CD14-positive monocyte (primary cell): Measurements from ENCODE around the gene CELF2. TPM values are rescaled to one million over a fixed set of nuclear protein-coding genes. Genes with fewer than 3 reads are reported as not detected.

Source experiments
- DNase-seq, 3 donors: peaks; one replicate each; pipeline ENCODE4 v3.0.0-alpha.2; 2011 to 2022
- H2AFZ ChIP-seq: 2 replicates; pipeline ENCODE4 v1.6.0; 2012; ENCODE audit warnings: mild to moderate bottlenecking, low read depth, low read length, inconsistent platforms; ENCODE audit not compliant: insufficient read depth, poor library complexity, severe bottlenecking
- H3K27ac ChIP-seq, 2 donors: 1 replicate in 1 of 2; 2 replicates in 1 of 2; pipeline ENCODE4 v1.5.1; 2012 to 2013; ENCODE audit warnings: low read length in 2 of 2, control low read depth in 1 of 2, inconsistent platforms in 1 of 2, low read depth in 1 of 2, mild to moderate bottlenecking in 1 of 2
- H3K27me3 ChIP-seq, 2 donors: one replicate each; pipeline versions ENCODE4 v1.6.0 to v1.6.1; 2011 to 2013; ENCODE audit warnings: low read length in 2 of 2; ENCODE audit not compliant: control insufficient read depth in 2 of 2, insufficient read depth in 2 of 2
- H3K36me3 ChIP-seq, 2 donors: replicated peaks in 1 of 2; 1 replicate in 1 of 2; 2 replicates in 1 of 2; pipeline versions ENCODE4 v1.5.1 to v1.6.1; 2012 to 2013; ENCODE audit warnings: low read length in 2 of 2, control low read depth in 1 of 2, inconsistent platforms in 1 of 2, mild to moderate bottlenecking in 1 of 2; ENCODE audit not compliant: insufficient read depth in 2 of 2, control insufficient read depth in 1 of 2
- H3K4me1 ChIP-seq, 2 donors: 1 replicate in 1 of 2; 2 replicates in 1 of 2; pipeline versions ENCODE4 v1.5.1 to v1.6.1; 2012 to 2013; ENCODE audit warnings: low read length in 2 of 2, control low read depth in 1 of 2, inconsistent platforms in 1 of 2, mild to moderate bottlenecking in 1 of 2, moderate library complexity in 1 of 2; ENCODE audit not compliant: insufficient read depth in 2 of 2, control insufficient read depth in 1 of 2
- H3K4me2 ChIP-seq: replicated peaks from 2 replicates; pipeline ENCODE3; 2012; ENCODE audit warnings: low read length, moderate library complexity, mild to moderate bottlenecking; ENCODE audit not compliant: poor library complexity, severe bottlenecking; ENCODE audit errors: extremely low read depth
- H3K4me3 ChIP-seq, 3 experiments: fragments of 200-600 bp in 1 of 3; sonication (generic) in 1 of 3; replicated peaks in 1 of 3; 1 replicate in 2 of 3; 2 replicates in 1 of 3; pipeline ENCODE4 v1.5.1; 2011 to 2013; ENCODE audit warnings: low read length in 3 of 3, mild to moderate bottlenecking in 3 of 3, control low read depth in 2 of 3, low read depth in 2 of 3, inconsistent platforms in 1 of 3, moderate library complexity in 1 of 3
- H3K79me2 ChIP-seq: 2 replicates; pipeline ENCODE4 v1.6.0; 2012; ENCODE audit warnings: mild to moderate bottlenecking, control low read depth, inconsistent platforms, low read length, moderate library complexity; ENCODE audit not compliant: insufficient read depth
- H3K9ac ChIP-seq: 2 replicates; pipeline ENCODE4 v1.6.0; 2017; ENCODE audit warnings: low read length, mild to moderate bottlenecking; ENCODE audit not compliant: insufficient read depth, poor library complexity, severe bottlenecking
- H3K9me3 ChIP-seq, 2 donors: replicated peaks in 1 of 2; 1 replicate in 1 of 2; 2 replicates in 1 of 2; pipeline versions ENCODE4 v1.5.1 to v1.6.1; 2012 to 2013; ENCODE audit warnings: low read length in 2 of 2, control low read depth in 1 of 2; ENCODE audit not compliant: control insufficient read depth in 1 of 2, insufficient read depth in 1 of 2
- H4K20me1 ChIP-seq: 2 replicates; pipeline ENCODE4 v1.6.0; 2012; ENCODE audit warnings: mild to moderate bottlenecking, low read length, control low read depth, moderate library complexity; ENCODE audit not compliant: insufficient read depth
- H3K27ac Mint-ChIP-seq, 7 donors: one replicate each; pipeline ENCODE4 v1.8.0; 2020; ENCODE audit warnings: mild to moderate bottlenecking in 7 of 7, mixed read lengths in 7 of 7, moderate library complexity in 6 of 7, inconsistent platforms in 2 of 7
- H3K27me3 Mint-ChIP-seq, 3 donors: one replicate each; pipeline ENCODE4 v1.8.0; 2021 to 2022; ENCODE audit warnings: low read depth in 3 of 3, mild to moderate bottlenecking in 3 of 3, mixed read lengths in 3 of 3, moderate library complexity in 3 of 3, inconsistent platforms in 1 of 3
- H3K36me3 Mint-ChIP-seq, 2 donors: one replicate each; pipeline ENCODE4 v1.8.0; 2020; ENCODE audit warnings: mixed read lengths in 2 of 2, inconsistent platforms in 1 of 2, mild to moderate bottlenecking in 1 of 2
- H3K4me1 Mint-ChIP-seq: one replicate; pipeline ENCODE4 v1.8.0; 2020; ENCODE audit warnings: mild to moderate bottlenecking, mixed read lengths
- H3K4me3 Mint-ChIP-seq, 2 donors: one replicate each; pipeline ENCODE4 v1.8.0; 2020; ENCODE audit warnings: mild to moderate bottlenecking in 2 of 2, mixed read lengths in 2 of 2, moderate library complexity in 1 of 2
- H3K9me3 Mint-ChIP-seq, 7 donors: one replicate each; pipeline ENCODE4 v1.8.0; 2020 to 2022; ENCODE audit warnings: mixed read lengths in 7 of 7, mild to moderate bottlenecking in 6 of 7, moderate library complexity in 6 of 7, inconsistent platforms in 2 of 7
- CTCF ChIP-seq: fragments of 200-600 bp; IDR thresholded peaks from one replicate; pipeline ENCODE4 v1.8.0; 2022; ENCODE audit warnings: antibody characterized with exemption, mild to moderate bottlenecking
- WGBS: methylation state at CpG from one replicate; pipeline ENCODE4 v1.1.5; 2013; ENCODE audit warnings: missing lambda C conversion rate; ENCODE audit not compliant: insufficient coverage; 5-methylcytosine and 5-hydroxymethylcytosine counted together
- intact Hi-C, 2 donors: fragments of 100-400 bp; cut with micrococcal nuclease; formaldehyde crosslinking; loops; one replicate each; pipeline versions ENCODE4 v1.15.0 to v1.15.1; 2023
- polyA plus RNA-seq, 3 donors: library from polyadenylated mRNA; depleted of rRNA in 1 of 3; unstranded in 2 of 3; stranded (reverse) in 1 of 3; fragments of 300-500 nt in 2 of 3; fragments of >200 nt in 1 of 3; fragmentation: Illumina TruSeq in 2 of 3; gene quantifications; 1 replicate in 2 of 3; 2 replicates in 1 of 3; pipeline ENCODE4 v1.2.3, GENCODE V29; 2012 to 2021

CELF2 gene
- polyA plus RNA-seq, 3 donors = 53.5 to 93.3 (median 80.5) TPM

- H3K4me3 ChIP-seq = no peak overlapping the region
- Mint-ChIP-seq H3K27me3 (peaks cover 0 to 5% (median 1%) of the 10 kb centered on the region in 3 donors), H3K4me1 (peaks cover 2% of the 10 kb centered on the region), H3K4me3 (no peak overlapping the region), H3K27ac (no peak overlapping the region), H3K36me3 (no peaks in the 10 kb centered on the region), H3K9me3 (peaks cover 0 to 2% (median 0%) of the 10 kb centered on the region in 7 donors)
- H3K9me3 ChIP-seq = no peaks in the 10 kb centered on the region
- H3K27ac ChIP-seq = no peak overlapping the region
- whole genome bisulfite sequencing = 80% methylated on average over 4 of the region's 10 CpGs
- no peak for TF ChIP-seq CTCF
- H4K20me1 ChIP-seq = no peaks in the 10 kb centered on the region
- H3K36me3 ChIP-seq = no peaks in the 10 kb centered on the region
- no peak overlapping the region for H2AFZ ChIP-seq
- no peaks in the 10 kb centered on the region for H3K27me3 ChIP-seq
- no peaks in the 10 kb centered on the region for H3K4me1 ChIP-seq
- DNase-seq = no peak
- intact Hi-C loops = no loop called here
- H3K79me2 ChIP-seq = no peaks in the 10 kb centered on the region
- no peak overlapping the region for H3K9ac ChIP-seq
- H3K4me2 ChIP-seq = no peak overlapping the region
Measured at GRCh38 chr10:11093771-11094736, 76.4 kb downstream of the CELF2 start.

- 80% methylated on average over 7 of the region's 12 CpGs for WGBS
- TF ChIP-seq CTCF = no peak
- H3K27me3 Mint-ChIP-seq = peaks cover 0 to 5% (median 1%) of the 10 kb centered on the region in 3 donors
- H3K36me3 ChIP-seq = no peaks in the 10 kb centered on the region
- no peaks in the 10 kb centered on the region for H3K79me2 ChIP-seq
- H3K9ac ChIP-seq = no peak overlapping the region
- no peak overlapping the region for H3K4me3 ChIP-seq
- H3K4me1 Mint-ChIP-seq = peaks cover 2% of the 10 kb centered on the region
- no peak for DNase-seq
- peaks cover 0 to 2% (median 0%) of the 10 kb centered on the region in 7 donors for H3K9me3 Mint-ChIP-seq
- no peaks in the 10 kb centered on the region for H3K36me3 Mint-ChIP-seq
- no peak overlapping the region for H3K4me2 ChIP-seq
- H3K27ac Mint-ChIP-seq = no peak overlapping the region
- intact Hi-C loops = no loop called here
- no peak overlapping the region for H2AFZ ChIP-seq
- H3K4me3 Mint-ChIP-seq = no peak overlapping the region
- no peaks in the 10 kb centered on the region for H3K4me1 ChIP-seq
- no peaks in the 10 kb centered on the region for H3K9me3 ChIP-seq
- H4K20me1 ChIP-seq = no peaks in the 10 kb centered on the region
- H3K27me3 ChIP-seq = no peaks in the 10 kb centered on the region
- no peak overlapping the region for H3K27ac ChIP-seq
Measured at GRCh38 chr10:11095374-11095801, 77.7 kb downstream of the CELF2 start.
